GM18519 (cell line): Measurements from ENCODE around the gene SCGB3A1.

Experiments
- ATAC-seq: cut with Tn5 transposase; IDR thresholded peaks from one replicate; pipeline ENCODE4 v1.9.1; 2021; ENCODE audit warnings: mild to moderate bottlenecking, moderate library complexity; ENCODE audit not compliant: unreplicated experiment, low FRiP score

SCGB3A1 gene

GRCh38 chr5:180593446-180594206 is 2.3 kb upstream of the SCGB3A1 start:
- no peak for ATAC-seq

DNA sequence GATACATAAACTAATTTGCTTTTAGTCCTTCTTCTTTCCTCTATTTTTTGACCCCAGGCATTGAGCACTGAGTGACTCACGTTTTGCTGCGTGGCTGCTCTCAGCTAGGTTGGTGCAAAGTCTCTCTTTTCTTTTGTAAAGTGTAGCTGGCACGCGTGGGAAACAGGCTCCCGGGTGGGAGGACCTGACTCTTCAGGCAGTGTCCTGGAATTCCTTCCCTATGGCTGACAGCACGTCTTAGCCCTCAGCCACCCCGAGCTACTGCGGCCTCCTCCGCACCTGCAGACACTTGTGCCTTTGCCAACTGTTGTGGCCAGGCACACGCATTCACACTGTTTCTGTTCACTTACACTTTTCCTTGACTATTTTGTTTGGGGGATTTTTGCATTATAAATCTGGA is 877 bp upstream of the SCGB3A1 start:
- no peak for ATAC-seq

GRCh38 chr5:180590543-180591310 is 572 bp downstream of the SCGB3A1 start:
- no peak for ATAC-seq

DNA sequence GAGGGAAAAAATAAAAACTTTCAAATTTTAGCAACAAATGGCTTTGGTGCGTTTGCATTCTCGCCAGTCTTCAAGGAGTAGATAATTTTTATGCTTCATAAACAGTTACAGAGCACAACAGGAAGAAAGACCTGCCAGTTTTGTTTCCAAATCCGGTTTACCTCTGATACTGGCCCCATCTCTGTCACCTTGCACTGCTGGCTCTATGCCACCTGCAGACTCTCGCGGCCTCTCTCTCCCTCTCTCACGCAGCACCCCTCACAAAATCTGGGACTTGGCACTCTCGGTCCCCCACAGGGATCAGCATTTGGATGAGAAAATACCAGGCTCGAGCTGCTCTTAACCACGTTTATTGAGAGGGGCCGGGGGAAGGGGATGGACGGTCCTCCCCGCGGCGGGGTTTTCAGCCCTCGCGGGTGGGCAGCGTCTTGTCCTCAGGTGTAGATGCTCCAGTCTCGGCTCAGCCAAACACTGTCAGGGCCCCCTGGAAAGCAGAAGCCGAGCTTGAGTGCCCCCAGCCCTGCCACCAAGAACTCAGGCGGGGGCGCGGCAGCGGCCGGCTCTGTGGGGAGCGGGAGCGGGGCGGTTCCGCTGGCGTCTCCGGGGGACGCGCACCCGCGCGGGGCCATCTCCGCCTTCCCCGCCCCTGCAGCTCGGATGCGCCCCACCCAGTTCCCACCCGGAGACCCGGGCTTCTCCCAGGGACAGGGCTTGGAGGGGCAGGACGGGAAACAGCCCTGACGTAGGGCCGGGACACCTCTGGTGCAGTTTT is 1.3 kb downstream of the SCGB3A1 start:
- ATAC-seq = no peak

GRCh38 chr5:180586870-180587269 is 4.4 kb downstream of the SCGB3A1 start:
- ATAC-seq = no peak

- no peak for ATAC-seq
Observed at GRCh38 chr5:180586204-180586603, 5.1 kb downstream of the SCGB3A1 start.

DNA sequence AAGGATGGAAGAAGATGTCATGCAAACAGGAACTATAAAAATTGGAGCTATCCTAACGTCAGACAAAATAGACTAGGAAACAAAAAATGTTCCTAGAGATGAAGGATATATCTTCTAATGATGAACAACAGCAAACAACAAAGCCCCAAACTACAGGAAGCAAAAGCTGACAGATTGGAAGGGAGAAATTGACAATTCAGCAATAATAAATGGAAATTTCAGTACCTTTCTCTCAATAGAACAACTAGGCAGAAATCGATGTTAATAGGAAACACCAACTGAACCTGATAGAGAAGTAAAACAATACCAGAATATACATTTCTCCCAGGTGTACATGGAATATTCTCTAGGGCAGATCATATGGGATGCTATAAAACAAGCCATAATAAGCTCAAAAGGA is 7.6 kb downstream of the SCGB3A1 start:
- ATAC-seq = no peak

- ATAC-seq = no peak
Observed at GRCh38 chr5:180580681-180581080, 10.6 kb downstream of the SCGB3A1 start.

DNA sequence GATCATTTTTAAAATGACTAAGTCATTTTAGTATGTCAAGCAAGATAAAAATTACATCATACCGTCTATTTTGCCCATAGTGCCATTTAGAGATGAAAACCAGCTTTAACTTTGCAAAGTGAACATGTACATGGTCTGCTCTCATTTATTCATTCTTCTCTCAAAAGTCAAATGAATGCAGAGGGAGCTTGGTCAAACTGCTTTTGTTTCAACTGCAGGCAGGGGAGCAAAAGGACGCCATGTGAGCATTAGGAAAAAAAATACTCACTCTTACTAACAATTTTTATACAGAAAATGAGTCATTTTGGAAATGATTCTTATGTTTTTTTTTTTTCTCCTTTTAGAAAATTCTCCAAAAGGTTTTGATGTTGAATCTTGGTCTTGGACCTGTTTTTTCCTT is 15.7 kb downstream of the SCGB3A1 start:
- no peak for ATAC-seq

DNA sequence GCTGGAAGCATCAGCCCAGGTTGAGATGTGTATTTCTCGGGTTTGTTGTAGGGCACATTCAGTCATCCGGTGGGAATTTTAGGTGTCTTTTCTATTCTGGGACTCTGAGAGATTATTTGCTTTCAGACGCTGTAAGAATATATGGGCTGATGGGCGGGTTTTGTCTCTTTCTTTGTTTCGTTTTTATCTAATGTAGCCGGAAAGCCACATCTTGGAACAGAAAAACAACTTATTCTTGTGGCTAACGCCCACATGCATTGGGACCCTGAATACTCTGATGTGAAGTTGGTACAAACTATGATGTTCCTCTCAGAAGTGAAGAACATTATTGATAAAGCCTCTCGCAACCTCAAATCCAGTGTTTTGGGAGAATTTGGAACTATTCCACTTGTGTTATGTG is 22.4 kb downstream of the SCGB3A1 start:
- ATAC-seq = no peak

- no peak for ATAC-seq
Observed at GRCh38 chr5:180563994-180564393, 27.3 kb downstream of the SCGB3A1 start.

- ATAC-seq = no peak
Observed at GRCh38 chr5:180558232-180558631, 33.1 kb downstream of the SCGB3A1 start.

- ATAC-seq = no peak
Observed at GRCh38 chr5:180557217-180557809, 34.0 kb downstream of the SCGB3A1 start.

DNA sequence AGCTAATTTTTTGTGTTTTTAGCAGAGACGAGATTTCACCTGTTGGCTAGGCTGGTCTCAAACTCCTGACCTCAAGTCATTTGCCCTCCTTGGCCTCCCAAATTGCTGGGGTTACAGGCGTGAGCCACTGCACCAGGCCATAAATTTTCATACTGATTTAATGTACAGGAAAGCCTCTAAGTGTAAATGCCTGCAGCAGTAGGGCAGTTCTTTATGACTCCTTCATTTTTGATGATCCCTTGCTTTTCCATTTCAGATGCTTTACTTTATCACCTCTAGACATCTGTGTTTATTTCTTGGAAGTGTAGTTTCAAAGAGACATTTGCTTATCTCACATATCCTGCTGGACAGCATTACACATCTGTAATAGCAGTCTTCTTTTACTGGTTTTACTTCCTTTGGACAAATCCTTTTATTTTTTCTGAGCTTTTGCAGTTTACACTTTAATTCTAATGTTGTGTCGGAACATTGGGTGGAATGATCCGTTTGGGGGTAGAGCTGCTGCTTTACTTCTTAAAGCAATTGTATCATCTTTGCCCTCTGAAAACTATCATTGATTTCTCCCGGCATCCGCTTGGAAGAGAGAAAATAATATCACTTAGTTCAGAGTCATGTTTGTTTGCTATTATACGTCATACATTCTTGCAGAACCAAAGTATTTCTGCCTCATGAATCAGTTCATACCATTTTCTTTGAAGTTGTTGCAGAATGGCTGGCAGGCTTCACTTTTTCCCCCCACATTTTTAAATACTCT is 36.0 kb downstream of the SCGB3A1 start:
- ATAC-seq = no peak

DNA sequence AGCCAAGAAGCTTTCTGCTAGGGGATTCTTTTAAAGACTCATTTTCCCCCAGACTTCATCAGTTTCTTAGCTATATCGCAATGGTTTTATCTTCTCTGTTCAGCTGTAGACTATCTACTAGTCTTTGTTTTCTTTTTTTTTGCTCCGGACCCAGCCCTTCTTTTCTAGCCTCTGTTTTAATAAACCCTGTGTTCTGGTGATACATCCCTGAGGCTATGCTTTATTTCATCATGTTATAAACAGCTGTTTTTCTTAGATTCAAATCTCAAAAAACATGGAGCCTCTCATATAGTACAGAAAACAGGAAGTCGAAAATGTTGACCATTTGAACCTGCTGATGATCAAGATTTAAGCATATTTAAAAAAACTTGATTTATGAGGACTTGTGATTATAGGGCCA is 37.8 kb downstream of the SCGB3A1 start:
- ATAC-seq = no peak

- ATAC-seq = no peak
Observed at GRCh38 chr5:180548563-180548962, 42.7 kb downstream of the SCGB3A1 start.

DNA sequence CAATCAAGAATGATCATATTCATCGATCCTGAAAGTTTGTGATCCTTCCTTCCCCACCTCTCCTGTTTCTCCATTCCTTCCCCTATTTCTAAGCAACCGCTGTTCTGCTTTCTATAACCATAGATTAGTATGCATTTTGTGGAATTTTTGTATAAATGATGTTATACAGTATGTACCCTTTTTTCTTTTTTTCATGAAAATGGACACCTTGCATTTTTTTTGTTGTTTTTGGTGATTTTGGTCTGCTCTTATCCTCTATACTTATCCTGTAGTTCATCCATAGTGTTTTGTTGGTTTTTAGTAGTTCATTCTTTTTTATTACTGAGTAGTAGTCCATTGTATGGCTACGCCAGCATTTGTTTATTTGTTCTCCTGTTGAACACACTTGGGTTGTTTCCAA is 46.1 kb downstream of the SCGB3A1 start:
- no peak for ATAC-seq

DNA sequence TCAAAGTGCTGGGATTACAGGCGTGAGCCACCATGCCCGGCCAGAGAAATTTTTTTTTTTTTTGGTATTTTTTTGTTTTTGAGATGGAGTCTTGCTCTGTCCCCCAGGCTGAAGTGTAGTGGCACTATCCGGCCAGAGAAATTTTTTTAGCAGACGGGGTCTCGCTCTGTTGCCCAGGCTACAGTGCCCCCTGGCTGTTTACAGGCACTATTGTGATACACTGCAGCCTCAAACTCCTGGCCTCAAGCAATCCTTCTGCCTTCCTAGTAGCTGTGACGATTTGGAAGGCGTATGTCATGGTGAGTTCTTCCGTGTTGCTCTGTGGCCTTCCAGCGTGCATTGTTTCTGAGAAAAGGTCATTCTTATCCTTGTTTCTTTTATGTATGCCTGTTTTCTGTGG is 49.6 kb downstream of the SCGB3A1 start:
- ATAC-seq = no peak
